ENCODE data around the gene GOLGA8J. TPM values are rescaled to one million over a fixed set of nuclear protein-coding genes. Genes with fewer than 3 reads are reported as not detected.

The GOLGA8J gene
- total and polyA plus RNA-seq, 10 of the 15 experiments (the other 5 are each of a cell fraction or from before 2014, with no cell fraction given), result 0.23 TPM; not detected in 9

GRCh38 chr15:30056166-30056565 lies 26.6 kb upstream of the GOLGA8J start:
- ChIA-PET RAD21 (ENCODE audit: unreplicated experiment) (no interaction called here), POLR2A (no interaction called here), CTCF (no interaction called here), SMC1A (ENCODE audit: uncharacterized antibody, unreplicated experiment) (no interaction called here)
- ATAC-seq, result no peak
- Histone ChIP-seq H4K20me1 (ENCODE audit: control insufficient read depth, insufficient read depth) (no peaks in the 10 kb centered on the region), H3K36me3 (ENCODE audit: control insufficient read depth in 2 of 2, insufficient read depth in 2 of 2, low read length in 1 of 2) (no peaks in the 10 kb centered on the region), H2AFZ (ENCODE audit: control insufficient read depth, low read depth, low read length) (no peak overlapping the region), H3K4me2 (ENCODE audit: control insufficient read depth, insufficient read depth) (no peak overlapping the region), H3K27ac (ENCODE audit: control insufficient read depth, insufficient read depth) (no peak overlapping the region), H3K27me3 (replicated peaks in 1 of 2; ENCODE audit: control insufficient read depth in 2 of 2, insufficient read depth in 2 of 2, low read length in 1 of 2) (no peaks in the 10 kb centered on the region), H3K4me3 (no peak overlapping the region), H3K9me3 (replicated peaks; ENCODE audit: control insufficient read depth, insufficient read depth, low read length) (no peaks in the 10 kb centered on the region), H3K9ac (ENCODE audit: control insufficient read depth, insufficient read depth, low read length) (no peak overlapping the region), H3K4me1 (ENCODE audit: control insufficient read depth, insufficient read depth, low read length) (no peaks in the 10 kb centered on the region), H3K79me2 (ENCODE audit: control insufficient read depth, insufficient read depth, low read length) (no peaks in the 10 kb centered on the region)
- 41% methylated on average over 4 of the region's 4 CpGs for WGBS (ENCODE audit: insufficient coverage, insufficient replicate concordance, low lambda C conversion rate, missing lambda C conversion rate)
- no peak for TF ChIP-seq IRF4 (IDR thresholded peaks at IDR 0.05; ENCODE audit: low read depth, low read length)
- no peak for TF ChIP-seq RAD21 (IDR thresholded peaks at IDR 0.05; ENCODE audit: insufficient read depth, low read depth, low read length)
- TF ChIP-seq MEF2B (IDR thresholded peaks at IDR 0.05; ENCODE audit: partially characterized antibody, poor library complexity, severe bottlenecking), result no peak
- TF ChIP-seq PAX8 (IDR thresholded peaks at IDR 0.05), result no peak
- TF ChIP-seq STAT1 (conservative IDR thresholded peaks at IDR 0.05), result no peak
- no peak for TF ChIP-seq SREBF1 (IDR thresholded peaks at IDR 0.05; ENCODE audit: low read length)
- no peak for TF ChIP-seq NBN (IDR thresholded peaks at IDR 0.05)
- no peak for TF ChIP-seq PAX5 (IDR thresholded peaks at IDR 0.05; ENCODE audit: borderline replicate concordance, low read depth, low read length)
- TF ChIP-seq CREM (IDR thresholded peaks at IDR 0.05; ENCODE audit: low read depth), result no peak
- no peak for TF ChIP-seq RUNX3 (IDR thresholded peaks at IDR 0.05; ENCODE audit: low read length)
- no peak for TF ChIP-seq TCF12 (IDR thresholded peaks at IDR 0.05; ENCODE audit: low read depth, low read length)
- no peak for TF ChIP-seq NFYA (IDR thresholded peaks at IDR 0.05; ENCODE audit: borderline replicate concordance, low read depth, low read length)
- TF ChIP-seq FOXK2 (IDR thresholded peaks at IDR 0.05), result no peak
- DNase-seq (ENCODE audit: low read depth, low spot score), result no peak
- intact Hi-C loops (cut with micrococcal nuclease; ENCODE audit: unreplicated experiment) (no loop called here), in situ Hi-C loops (cut with MboI) (loop anchor here (25.0 kb wide), 1 partner anchor 944 kb away; no protein-coding TSS in a partner anchor)
- no TSS peak for BruUV-seq (replicated peaks)
- no peak for FAIRE-seq

All from GM12878 (cell line).